Peyer's patch (tissue), 4 donors: ENCODE measurements around the gene THRA.

Experiments used
- POLR2A ChIP-seq, 2 donors: fragments of 450-650 bp; IDR thresholded peaks; one replicate each; pipeline ENCODE4 v1.5.1; 2017; ENCODE audit warnings: antibody characterized with exemption in 2 of 2, mild to moderate bottlenecking in 2 of 2, moderate library complexity in 2 of 2
- TF ChIP-seq, protein P1 (sequence below), 6 experiments: fragments of 450-650 bp in 4 of 6; fragments of 200-600 bp in 2 of 6; sonication (generic) in 1 of 6; IDR thresholded peaks; one replicate each; pipeline ENCODE4 v1.5.1; 2017 to 2019; ENCODE audit warnings: antibody characterized with exemption in 6 of 6, mild to moderate bottlenecking in 3 of 6, moderate library complexity in 1 of 6

GRCh38 chr17:40121181-40122135, 58.7 kb downstream of the THRA start, which contains the start of gene MSL1:
- TF ChIP-seq, protein P1, sequence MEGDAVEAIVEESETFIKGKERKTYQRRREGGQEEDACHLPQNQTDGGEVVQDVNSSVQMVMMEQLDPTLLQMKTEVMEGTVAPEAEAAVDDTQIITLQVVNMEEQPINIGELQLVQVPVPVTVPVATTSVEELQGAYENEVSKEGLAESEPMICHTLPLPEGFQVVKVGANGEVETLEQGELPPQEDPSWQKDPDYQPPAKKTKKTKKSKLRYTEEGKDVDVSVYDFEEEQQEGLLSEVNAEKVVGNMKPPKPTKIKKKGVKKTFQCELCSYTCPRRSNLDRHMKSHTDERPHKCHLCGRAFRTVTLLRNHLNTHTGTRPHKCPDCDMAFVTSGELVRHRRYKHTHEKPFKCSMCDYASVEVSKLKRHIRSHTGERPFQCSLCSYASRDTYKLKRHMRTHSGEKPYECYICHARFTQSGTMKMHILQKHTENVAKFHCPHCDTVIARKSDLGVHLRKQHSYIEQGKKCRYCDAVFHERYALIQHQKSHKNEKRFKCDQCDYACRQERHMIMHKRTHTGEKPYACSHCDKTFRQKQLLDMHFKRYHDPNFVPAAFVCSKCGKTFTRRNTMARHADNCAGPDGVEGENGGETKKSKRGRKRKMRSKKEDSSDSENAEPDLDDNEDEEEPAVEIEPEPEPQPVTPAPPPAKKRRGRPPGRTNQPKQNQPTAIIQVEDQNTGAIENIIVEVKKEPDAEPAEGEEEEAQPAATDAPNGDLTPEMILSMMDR (IDR thresholded peaks at IDR 0.05): peak in 1 of 6 experiments; percentile 7
- peak; percentile 51 to 84 for TF ChIP-seq POLR2A (IDR thresholded peaks at IDR 0.05)
